GM12892 (cell line): ENCODE results near the gene PAAF1.

Source experiments
- POLR2AphosphoS5 ChIP-seq: IDR thresholded peaks from 2 replicates; pipeline ENCODE4 v1.6.1; 2011; ENCODE audit warnings: low read depth, low read length, control low read depth
- TAF1 ChIP-seq: IDR thresholded peaks from 2 replicates; pipeline ENCODE4 v1.6.1; 2011; ENCODE audit warnings: low read depth, mild to moderate bottlenecking, control low read depth, low read length, borderline replicate concordance

DNA sequence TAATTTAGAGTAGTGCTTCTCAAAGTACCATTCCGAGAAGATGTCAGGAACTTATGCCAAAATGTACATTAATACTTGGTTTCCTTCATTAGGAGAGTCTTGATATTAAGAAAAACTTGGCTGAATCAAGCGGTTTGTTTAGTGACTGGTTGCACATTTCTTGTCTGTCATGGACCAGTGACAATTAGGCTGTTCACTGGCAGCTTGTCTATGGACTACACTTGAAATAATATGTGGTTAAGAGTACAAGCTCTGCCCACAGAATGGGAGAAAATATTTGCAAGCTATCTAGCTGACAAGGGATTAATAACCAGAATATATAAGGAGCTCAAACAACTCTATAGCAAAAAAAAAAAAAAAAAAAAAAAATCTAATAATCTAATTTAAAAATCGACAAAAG is 24.8 kb upstream of the PAAF1 start:
- no peak for TF ChIP-seq POLR2AphosphoS5
- no peak for TF ChIP-seq TAF1
